HepG2 (cell line): ENCODE results near the gene EZH2. TPM values are rescaled to one million over a fixed set of nuclear protein-coding genes. Genes with fewer than 3 reads are reported as not detected.

Experiments used
- ATAC-seq: fragments of 200-7000 bp; cut with Tn5 transposase; 3 replicates; pipeline ENCODE4 v1.9.1; 2020; ENCODE audit warnings: mild to moderate bottlenecking, moderate library complexity
- BruUV-seq: library from RNA; stranded (reverse); fragments of 400-500 nt; replicated peaks from 2 replicates; lab custom pipeline; 2021; lab: Mats Ljungman, UMichigan
- CTCF ChIA-PET: fragments of 300-600 bp; formaldehyde crosslinking; extraction: SDS; loops from one replicate; lab custom pipeline; 2021; ENCODE audit warnings: low total read pairs, inconsistent platforms, low intra/inter-chr PET ratio; lab: Yijun Ruan, JAX
- POLR2A ChIA-PET: fragments of 350-600 bp; sonication (Branson Sonifier 250); formaldehyde crosslinking; loops from one replicate; lab custom pipeline; 2020; ENCODE audit warnings: antibody characterized with exemption, inconsistent platforms; lab: Yijun Ruan, JAX
- DNase-seq: peaks from one replicate; pipeline ENCODE4 v3.0.0-alpha.2; 2015; ENCODE audit warnings: low spot score
- FAIRE-seq: peaks from 3 replicates; lab custom pipeline; 2011; peaks lifted over from hg19 to GRCh38; lab: Jason Lieb, UNC
- H2AFZ ChIP-seq: one replicate; pipeline ENCODE4 v1.6.1; 2011; ENCODE audit warnings: low read length, inconsistent platforms
- H3K27ac ChIP-seq: fragments of 300-600 bp; 3 replicates; pipeline ENCODE4 v1.8.0; 2011; ENCODE audit warnings: mixed run types, mild to moderate bottlenecking, mixed read lengths, low read length, inconsistent platforms; ENCODE audit not compliant: insufficient read depth; ENCODE audit errors: extremely low read length
- H3K27me3 ChIP-seq, 2 experiments: fragments of 200-600 bp in 1 of 2; 2 replicates in 1 of 2; 3 replicates in 1 of 2; pipeline versions ENCODE4 v1.6.0 to v1.8.0; 2011; ENCODE audit warnings: low read length in 2 of 2, mild to moderate bottlenecking in 2 of 2, moderate library complexity in 2 of 2, inconsistent platforms in 1 of 2; ENCODE audit not compliant: insufficient read depth in 2 of 2, control insufficient read depth in 1 of 2
- H3K36me3 ChIP-seq, 2 experiments: fragments of 200-600 bp in 1 of 2; replicated peaks in 1 of 2; 2 replicates in 1 of 2; 3 replicates in 1 of 2; pipeline versions ENCODE4 v1.5.1 to v1.8.0; 2011; ENCODE audit warnings: low read length in 2 of 2, inconsistent platforms in 1 of 2; ENCODE audit not compliant: insufficient read depth in 2 of 2, control insufficient read depth in 1 of 2
- H3K4me1 ChIP-seq: 2 replicates; pipeline ENCODE4 v1.5.1; 2012; ENCODE audit warnings: low read length, inconsistent platforms; ENCODE audit not compliant: insufficient read depth
- H3K4me2 ChIP-seq: 2 replicates; pipeline ENCODE4 v1.6.0; 2011; ENCODE audit warnings: low read depth, low read length, inconsistent platforms
- H3K4me3 ChIP-seq, 3 experiments: fragments of 200-600 bp in 1 of 3; sonication (generic), shearing (Covaris generic) in 1 of 3; replicated peaks in 1 of 3; 2 replicates each; pipeline ENCODE4 v1.5.1; 2011 to 2016; ENCODE audit warnings: low read length in 3 of 3, inconsistent platforms in 2 of 3, low read depth in 2 of 3, mild to moderate bottlenecking in 2 of 3, control low read depth in 1 of 3, mixed read lengths in 1 of 3; ENCODE audit not compliant: insufficient read depth in 1 of 3
- H3K79me2 ChIP-seq: one replicate; pipeline ENCODE4 v1.6.1; 2011; ENCODE audit warnings: low read length, inconsistent platforms; ENCODE audit not compliant: insufficient read depth
- H3K9ac ChIP-seq: 2 replicates; pipeline ENCODE4 v1.6.0; 2011; ENCODE audit warnings: mild to moderate bottlenecking, low read depth, low read length, inconsistent platforms; ENCODE audit not compliant: insufficient read depth
- H3K9me3 ChIP-seq: 2 replicates; pipeline ENCODE4 v1.5.1; 2012; ENCODE audit warnings: mild to moderate bottlenecking, low read length
- H4K20me1 ChIP-seq: 2 replicates; pipeline ENCODE4 v1.6.0; 2011; ENCODE audit warnings: inconsistent platforms, mild to moderate bottlenecking, low read length, moderate library complexity; ENCODE audit not compliant: insufficient read depth
- PHF20 ChIP-seq: sonication (generic); formaldehyde crosslinking; IDR thresholded peaks from 2 replicates; pipeline ENCODE4 v1.5.0; 2020; ENCODE audit warnings: mild to moderate bottlenecking, missing genetic modification reagents
- RAD51 ChIP-seq: fragments of 450-650 bp; IDR thresholded peaks from 2 replicates; pipeline ENCODE4 v1.6.1; 2016; ENCODE audit warnings: borderline replicate concordance
- SALL1 ChIP-seq: sonication (generic); formaldehyde crosslinking; IDR thresholded peaks from 2 replicates; pipeline ENCODE4 v1.8.0; 2022; ENCODE audit warnings: mild to moderate bottlenecking, missing genetic modification reagents
- SALL2 ChIP-seq: sonication (generic); formaldehyde crosslinking; IDR thresholded peaks from 2 replicates; pipeline ENCODE4 v1.8.1; 2023; ENCODE audit warnings: mild to moderate bottlenecking, missing genetic modification reagents, inconsistent platforms
- SMAD9 ChIP-seq: sonication (generic); formaldehyde crosslinking; IDR thresholded peaks from 2 replicates; pipeline ENCODE4 v1.5.1; 2020; ENCODE audit warnings: mild to moderate bottlenecking, missing genetic modification reagents
- ZFAT ChIP-seq: sonication (generic); formaldehyde crosslinking; conservative IDR thresholded peaks from 2 replicates; pipeline ENCODE4 v1.8.1; 2023; ENCODE audit warnings: missing genetic modification reagents, inconsistent platforms
- ZFX ChIP-seq: sonication (generic); formaldehyde crosslinking; IDR thresholded peaks from 2 replicates; pipeline ENCODE4 v1.4.0; 2020; ENCODE audit warnings: mild to moderate bottlenecking, low read depth, missing genetic modification reagents, moderate library complexity
- ZNF121 ChIP-seq: sonication (generic); formaldehyde crosslinking; IDR thresholded peaks from 2 replicates; pipeline ENCODE4 v1.5.0; 2020; ENCODE audit warnings: mild to moderate bottlenecking, missing genetic modification reagents
- ZNF672 ChIP-seq: sonication (generic); formaldehyde crosslinking; IDR thresholded peaks from 2 replicates; pipeline ENCODE4 v1.8.1; 2022; ENCODE audit warnings: missing genetic modification reagents
- ZNF713 ChIP-seq: sonication (generic); formaldehyde crosslinking; IDR thresholded peaks from 2 replicates; pipeline ENCODE4 v1.4.0; 2020; ENCODE audit warnings: mild to moderate bottlenecking, missing genetic modification reagents
- WGBS: methylation state at CpG from one replicate; pipeline ENCODE4 v1.1.6; 2017; ENCODE audit warnings: low lambda C conversion rate; 5-methylcytosine and 5-hydroxymethylcytosine counted together
- in situ Hi-C: cut with HindIII; loops from 2 replicates; pipeline ENCODE4 v1.10.0; 2017; ENCODE audit warnings: low pct_unique_long_range_greater_than_20kb; ENCODE audit not compliant: extremely low pct_ligation_motif_present
- intact Hi-C: fragments of 100-400 bp; cut with micrococcal nuclease; formaldehyde crosslinking; loops from one replicate; pipeline ENCODE4 v1.10.0; 2022; ENCODE audit not compliant: unreplicated experiment
- polyA plus RNA-seq, 8 experiments: library from polyadenylated mRNA; depleted of rRNA in 3 of 8; stranded (reverse) in 7 of 8; unstranded in 1 of 8; fragments of >200 nt; fragmentation: Illumina TruSeq in 4 of 8; extraction: Trizol in 4 of 8; gene quantifications; 2 replicates each; pipeline versions ENCODE4 v1.2.1 to v1.2.3, GENCODE V29; 2011 to 2016; ENCODE audit warnings: low read depth in 4 of 8, missing spikeins in 1 of 8, mixed read lengths in 1 of 8; ENCODE audit not compliant: insufficient read depth in 1 of 8
- total RNA-seq, 5 experiments: library from RNA; depleted of rRNA; stranded (reverse); fragments of >200 nt; fragmentation: Illumina TruSeq; extraction: Trizol; gene quantifications; 2 replicates each; pipeline ENCODE4 v1.2.3, GENCODE V29; 2016; ENCODE audit warnings: low read depth in 1 of 5
- TF ChIP-seq, protein P1 (sequence below): sonication (generic); formaldehyde crosslinking; IDR thresholded peaks from 2 replicates; pipeline ENCODE4 v1.4.0; 2020; ENCODE audit warnings: missing genetic modification reagents, borderline replicate concordance
- TF ChIP-seq, protein P2 (sequence below): sonication (generic); formaldehyde crosslinking; IDR thresholded peaks from 2 replicates; pipeline ENCODE4 v1.4.0; 2020; ENCODE audit warnings: mild to moderate bottlenecking, missing genetic modification reagents
- TF ChIP-seq, protein P3 (sequence below): sonication (generic); formaldehyde crosslinking; IDR thresholded peaks from 2 replicates; pipeline ENCODE4 v1.8.1; 2023; ENCODE audit warnings: mild to moderate bottlenecking, missing genetic modification reagents, borderline replicate concordance
- TF ChIP-seq, protein P4 (sequence below): IDR thresholded peaks from 2 replicates; pipeline ENCODE4 v1.6.1; 2016; ENCODE audit warnings: low read depth, borderline replicate concordance

EZH2 gene
- total and polyA plus RNA-seq, 2 of the 13 experiments (the other 11 are each of a cell fraction or from before 2014, with no cell fraction given): 26.0 to 34.3 TPM

DNA sequence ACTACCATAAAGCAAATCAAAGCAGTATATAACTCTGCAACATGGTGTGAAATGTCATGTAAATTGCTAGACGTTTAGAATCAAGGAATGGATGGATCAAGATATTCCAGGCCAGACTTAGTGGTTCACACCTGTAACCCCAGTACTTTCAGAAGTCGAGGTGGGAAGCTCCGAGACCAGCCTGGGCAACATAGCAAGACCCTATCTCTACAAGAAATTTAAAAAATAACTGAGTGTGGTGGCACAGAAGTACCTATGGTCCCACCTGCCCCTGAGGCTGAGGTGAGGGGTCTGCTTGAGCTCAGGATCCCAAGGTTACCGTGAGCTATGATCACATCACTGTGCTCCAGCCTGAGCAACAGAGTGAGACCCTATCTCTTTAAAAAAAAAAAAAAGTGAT lies 2.8 kb upstream of the EZH2 start:
- ChIA-PET CTCF (no interaction called here), POLR2A (interaction anchor here (1.6 kb wide), 1 partner anchor 54 kb away, joined by 6 read pairs; no protein-coding TSS in a partner anchor)
- Histone ChIP-seq H3K27ac (no peak overlapping the region), H3K79me2 (peaks cover 16% of the 10 kb centered on the region), H3K36me3 (no peaks in the 10 kb centered on the region), H3K9me3 (no peaks in the 10 kb centered on the region), H3K9ac (no peak overlapping the region), H3K4me2 (no peak overlapping the region), H3K4me1 (peaks cover 14% of the 10 kb centered on the region), H4K20me1 (no peaks in the 10 kb centered on the region), H2AFZ (no peak overlapping the region), H3K27me3 (no peaks in the 10 kb centered on the region), H3K4me3 (no peak overlapping the region)
- in situ Hi-C loops: no loop called here
- intact Hi-C loops: no loop called here
- TF ChIP-seq, protein P1, sequence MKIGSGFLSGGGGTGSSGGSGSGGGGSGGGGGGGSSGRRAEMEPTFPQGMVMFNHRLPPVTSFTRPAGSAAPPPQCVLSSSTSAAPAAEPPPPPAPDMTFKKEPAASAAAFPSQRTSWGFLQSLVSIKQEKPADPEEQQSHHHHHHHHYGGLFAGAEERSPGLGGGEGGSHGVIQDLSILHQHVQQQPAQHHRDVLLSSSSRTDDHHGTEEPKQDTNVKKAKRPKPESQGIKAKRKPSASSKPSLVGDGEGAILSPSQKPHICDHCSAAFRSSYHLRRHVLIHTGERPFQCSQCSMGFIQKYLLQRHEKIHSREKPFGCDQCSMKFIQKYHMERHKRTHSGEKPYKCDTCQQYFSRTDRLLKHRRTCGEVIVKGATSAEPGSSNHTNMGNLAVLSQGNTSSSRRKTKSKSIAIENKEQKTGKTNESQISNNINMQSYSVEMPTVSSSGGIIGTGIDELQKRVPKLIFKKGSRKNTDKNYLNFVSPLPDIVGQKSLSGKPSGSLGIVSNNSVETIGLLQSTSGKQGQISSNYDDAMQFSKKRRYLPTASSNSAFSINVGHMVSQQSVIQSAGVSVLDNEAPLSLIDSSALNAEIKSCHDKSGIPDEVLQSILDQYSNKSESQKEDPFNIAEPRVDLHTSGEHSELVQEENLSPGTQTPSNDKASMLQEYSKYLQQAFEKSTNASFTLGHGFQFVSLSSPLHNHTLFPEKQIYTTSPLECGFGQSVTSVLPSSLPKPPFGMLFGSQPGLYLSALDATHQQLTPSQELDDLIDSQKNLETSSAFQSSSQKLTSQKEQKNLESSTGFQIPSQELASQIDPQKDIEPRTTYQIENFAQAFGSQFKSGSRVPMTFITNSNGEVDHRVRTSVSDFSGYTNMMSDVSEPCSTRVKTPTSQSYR (CRISPR knock-in tag): no peak
- TF ChIP-seq ZNF121 (CRISPR knock-in tag): peak; percentile 66
- no TSS peak for BruUV-seq
- WGBS: 94% methylated on average over 4 of the region's 4 CpGs
- no peak for FAIRE-seq
- no peak for ATAC-seq
- no peak for DNase-seq

DNA sequence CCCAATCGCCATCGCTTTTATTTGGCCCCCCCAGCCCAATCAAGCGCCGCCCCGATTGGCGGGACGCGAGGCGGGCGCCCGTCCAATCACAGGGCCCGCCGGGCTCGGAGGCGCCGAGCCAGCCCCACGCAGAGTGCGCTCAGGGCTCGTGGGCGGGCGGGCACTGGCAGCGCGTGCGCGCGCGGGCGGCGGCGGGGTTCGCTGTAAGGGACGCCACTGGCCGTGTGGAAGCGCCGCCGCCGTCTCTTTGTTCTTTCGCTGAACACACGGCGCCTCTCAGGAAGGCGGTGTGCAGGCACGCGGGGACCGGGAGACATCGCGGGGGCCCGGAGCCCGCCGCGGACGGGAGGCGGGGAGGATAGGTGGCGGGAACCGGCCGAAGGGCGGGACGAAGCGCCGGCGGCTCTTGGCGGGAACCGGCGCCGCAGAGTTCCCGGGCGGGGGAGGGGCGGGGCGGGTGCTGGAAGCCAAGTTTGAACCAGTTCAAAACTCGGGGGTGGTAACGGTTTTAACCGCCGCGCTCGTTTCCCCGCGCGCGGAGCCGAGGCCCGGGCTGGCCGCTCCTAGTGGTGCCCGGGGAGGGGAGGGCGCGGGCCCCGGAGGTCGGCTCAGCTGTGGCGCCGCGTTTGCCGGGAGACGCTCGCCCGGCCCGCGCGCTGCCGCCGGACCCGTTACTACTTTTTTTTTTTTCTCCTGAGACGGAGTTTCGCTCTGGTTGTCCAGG lies 370 bp upstream of the EZH2 start:
- ATAC-seq: peak; percentile 97
- WGBS: 2% methylated on average over 24 of the region's 101 CpGs
- Histone ChIP-seq H4K20me1 (no peaks in the 10 kb centered on the region), H3K9me3 (no peaks in the 10 kb centered on the region), H3K27ac (peak overlapping the region; percentile 95), H3K4me1 (peaks cover 29% of the 10 kb centered on the region), H3K27me3 (no peaks in the 10 kb centered on the region), H3K9ac (peak overlapping the region; percentile 84), H3K4me2 (peak overlapping the region; percentile 75), H3K4me3 (peak overlapping the region; percentile 87 to 99 (median 98)), H3K79me2 (peaks cover 40% of the 10 kb centered on the region), H3K36me3 (no peaks in the 10 kb centered on the region), H2AFZ (no peak overlapping the region)
- intact Hi-C loops: loop anchor here (5.0 kb wide), 1 partner anchor 78 kb away; no protein-coding TSS in a partner anchor
- in situ Hi-C loops: no loop called here
- POLR2A ChIA-PET: interaction anchor here (0.7 kb wide), 1 partner anchor 70 kb away, joined by 4 read pairs; no protein-coding TSS in a partner anchor
- CTCF ChIA-PET: no interaction called here
- no peak for FAIRE-seq
- BruUV-seq: TSS peak; percentile 79
- DNase-seq: peak; percentile 80
- TF ChIP-seq SALL2 (CRISPR knock-in tag): no peak
- no peak for TF ChIP-seq RAD51
- TF ChIP-seq, protein P2, sequence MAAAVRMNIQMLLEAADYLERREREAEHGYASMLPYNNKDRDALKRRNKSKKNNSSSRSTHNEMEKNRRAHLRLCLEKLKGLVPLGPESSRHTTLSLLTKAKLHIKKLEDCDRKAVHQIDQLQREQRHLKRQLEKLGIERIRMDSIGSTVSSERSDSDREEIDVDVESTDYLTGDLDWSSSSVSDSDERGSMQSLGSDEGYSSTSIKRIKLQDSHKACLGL (CRISPR knock-in tag): peak; percentile 64
- TF ChIP-seq, protein P3, sequence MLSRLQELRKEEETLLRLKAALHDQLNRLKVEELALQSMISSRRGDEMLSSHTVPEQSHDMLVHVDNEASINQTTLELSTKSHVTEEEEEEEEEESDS (CRISPR knock-in tag): peak; percentile 74; the same call in 1 of the 2 replicates
- TF ChIP-seq ZFAT: 0 out of 2 replicates have a peak, but pooled peaks have one; percentile 38
- TF ChIP-seq, protein P4, sequence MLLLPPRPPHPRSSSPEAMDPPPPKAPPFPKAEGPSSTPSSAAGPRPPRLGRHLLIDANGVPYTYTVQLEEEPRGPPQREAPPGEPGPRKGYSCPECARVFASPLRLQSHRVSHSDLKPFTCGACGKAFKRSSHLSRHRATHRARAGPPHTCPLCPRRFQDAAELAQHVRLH (CRISPR knock-in tag): peak; percentile 38; the same call in 1 of the 2 replicates
- TF ChIP-seq SMAD9 (CRISPR knock-in tag): no peak
- no peak; the same call in 1 of the 2 replicates for TF ChIP-seq ZNF672 (CRISPR knock-in tag)
- TF ChIP-seq SALL1 (CRISPR knock-in tag): peak; percentile 72
- 0 out of 2 replicates have a peak, but pooled peaks have one; percentile 16 for TF ChIP-seq PHF20 (CRISPR knock-in tag)
- TF ChIP-seq ZFX: peak; percentile 58; the same call in 1 of the 2 replicates
- TF ChIP-seq ZNF713 (CRISPR knock-in tag): no peak
